DMS114 treated with DMSO at 0.1 percent for 48 hours (cell line): ENCODE measurements around the gene FPGS.
"Not testable (repeated sequence)": the region's sequence is repeated elsewhere in the genome, so short reads cannot be mapped to it uniquely, and the experiment has no call there.

Experiments used
- DNase-seq: peaks from one replicate; lab custom pipeline; 2025; ENCODE audit not compliant: unreplicated experiment; lab: John Stamatoyannopoulos, UW

The FPGS gene

DNA sequence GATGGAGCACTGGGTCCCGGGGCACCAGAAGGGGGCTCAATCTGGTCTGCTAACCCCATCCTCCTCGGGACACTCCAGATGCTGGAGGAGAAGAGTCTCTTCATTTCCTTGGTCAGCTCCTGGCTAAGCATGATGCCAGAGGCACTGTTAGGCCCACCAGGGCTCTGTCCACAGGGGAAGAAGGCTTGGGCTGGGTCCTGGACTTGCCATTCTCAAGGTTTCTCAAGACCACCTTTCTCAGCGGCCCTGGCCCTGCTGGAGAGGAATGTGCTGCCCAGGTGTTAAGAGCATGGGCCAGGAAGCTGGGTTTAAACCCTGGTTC lies 32.1 kb upstream of the FPGS start:
- DNase-seq, result no peak

DNA sequence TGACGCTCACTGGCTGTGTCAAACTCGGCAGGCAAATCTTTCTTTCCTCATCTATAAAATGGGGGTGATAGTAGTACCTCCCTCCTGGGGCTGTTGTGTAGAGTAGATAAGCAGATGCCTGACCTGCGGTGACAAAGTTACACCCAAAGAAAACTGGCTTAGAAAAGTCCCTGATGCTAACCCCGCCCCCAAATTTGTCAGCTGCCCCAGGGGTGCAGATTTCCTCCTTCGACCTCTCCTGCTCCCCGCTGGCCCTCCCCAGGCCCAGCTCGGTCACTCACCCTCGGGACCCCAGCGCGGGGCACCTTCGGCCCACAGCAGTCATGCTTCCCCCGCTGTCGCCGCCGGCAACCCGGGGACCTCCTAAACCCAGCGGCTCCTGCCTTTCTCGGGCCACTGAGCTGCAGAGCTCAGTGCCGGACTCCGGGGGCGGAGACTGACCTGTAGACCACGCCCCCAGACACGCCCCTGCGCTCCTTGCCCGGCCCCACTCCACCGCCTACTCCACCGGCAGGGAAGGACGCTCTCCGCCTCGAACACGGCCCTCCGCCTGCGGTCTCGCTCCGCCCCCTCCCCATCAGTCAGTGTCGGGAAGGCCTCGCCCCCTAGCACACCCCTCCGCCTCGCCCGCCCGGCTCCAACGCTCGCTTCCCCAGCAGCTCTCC lies 31.6 kb upstream of the FPGS start:
- peak; percentile 89 for DNase-seq

GRCh38 chr9:127771570-127772189 lies 31.0 kb upstream of the FPGS start:
- DNase-seq, result no peak

DNA sequence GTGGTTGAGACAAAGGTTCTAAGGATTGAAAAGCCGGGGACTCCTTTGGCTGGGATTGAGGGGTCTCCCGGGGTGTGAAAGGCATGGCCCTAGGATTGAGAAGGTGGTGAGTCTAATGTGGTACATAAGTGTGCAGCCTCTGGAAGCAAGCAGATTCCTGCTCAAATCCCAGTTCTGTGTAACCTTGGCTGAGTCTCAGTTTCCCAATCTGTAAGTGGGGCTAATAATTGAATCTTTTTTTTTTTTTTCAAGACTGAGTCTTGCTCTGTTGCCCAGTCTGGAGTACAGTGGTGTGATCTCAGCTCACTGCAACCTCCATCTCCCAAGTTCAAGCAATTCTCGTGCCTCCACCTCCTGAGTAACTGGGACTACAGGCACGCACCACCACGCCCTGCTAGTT lies 30.1 kb upstream of the FPGS start:
- no peak for DNase-seq

DNA sequence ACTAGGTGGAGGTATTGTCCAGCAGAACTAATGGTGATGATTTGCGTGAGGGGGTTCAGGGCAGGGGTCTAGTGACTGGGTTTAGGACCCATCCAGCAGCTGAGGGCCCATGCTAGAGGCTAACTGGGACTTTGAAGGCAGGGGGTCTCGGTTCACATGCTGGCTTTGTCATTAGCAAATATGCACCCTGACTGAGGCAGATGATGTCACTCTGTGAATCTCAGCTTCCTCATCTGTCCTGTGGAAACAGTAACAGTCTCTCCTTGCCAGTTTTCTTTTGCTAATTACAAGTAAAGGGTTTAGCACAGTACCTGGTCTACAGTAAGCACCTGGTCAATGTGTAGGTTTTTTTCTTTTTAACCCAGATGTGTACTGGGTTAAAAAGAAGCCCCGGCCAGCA lies 29.4 kb upstream of the FPGS start:
- DNase-seq, result no peak

DNA sequence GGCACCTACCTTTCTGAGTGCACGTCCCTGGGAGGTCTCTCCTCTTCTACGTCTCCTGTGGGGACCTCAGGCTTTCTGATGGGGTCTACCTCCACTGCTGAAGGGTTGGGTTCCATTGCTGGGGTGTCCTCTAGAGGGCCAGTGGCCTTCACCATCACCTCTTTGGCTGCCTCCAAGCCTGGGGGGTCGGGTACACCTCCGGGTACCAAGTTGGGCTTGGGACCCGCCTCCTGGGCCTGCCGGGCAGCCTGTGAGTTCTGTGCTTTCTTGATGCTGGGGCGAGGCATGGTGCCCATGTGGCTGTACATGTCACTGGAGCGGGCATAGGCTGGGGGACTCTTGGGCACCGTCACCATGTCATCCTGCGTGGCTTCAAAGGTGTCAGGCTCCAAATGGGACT lies 28.7 kb upstream of the FPGS start:
- DNase-seq, result no peak

GRCh38 chr9:127776195-127776923 lies 26.3 kb upstream of the FPGS start:
- no peak for DNase-seq

- DNase-seq, result no peak
Observed at GRCh38 chr9:127776924-127777289, 25.8 kb upstream of the FPGS start.

DNA sequence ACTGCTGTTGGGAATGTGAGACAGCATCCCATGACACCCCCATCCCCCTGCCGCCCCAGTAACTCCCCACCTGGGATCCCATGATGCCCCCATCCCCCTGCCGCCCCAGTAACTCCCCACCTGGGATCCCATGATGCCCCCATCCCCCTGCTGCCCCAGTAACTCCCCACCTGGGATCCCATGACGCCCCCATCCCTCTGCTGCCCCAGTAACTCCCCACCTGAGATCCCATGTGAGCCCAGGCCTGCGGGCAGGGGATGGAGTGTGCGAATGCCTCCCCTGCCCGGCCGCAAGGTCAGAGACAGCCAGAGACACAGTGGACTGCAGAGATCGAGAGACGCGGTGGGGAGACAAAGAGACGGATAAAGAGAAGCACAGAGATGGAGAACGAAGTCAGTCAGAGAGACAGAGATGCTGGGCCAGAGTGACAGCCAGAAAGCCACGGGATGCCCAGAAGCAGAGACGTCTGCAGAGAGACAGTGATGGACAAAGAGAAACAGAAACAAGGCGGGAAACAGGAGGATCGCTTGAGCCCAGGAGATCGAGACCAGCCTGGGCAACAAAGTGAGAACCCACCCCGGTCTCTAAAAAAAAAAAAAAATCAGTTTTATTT lies 25.2 kb upstream of the FPGS start:
- no peak for DNase-seq

DNA sequence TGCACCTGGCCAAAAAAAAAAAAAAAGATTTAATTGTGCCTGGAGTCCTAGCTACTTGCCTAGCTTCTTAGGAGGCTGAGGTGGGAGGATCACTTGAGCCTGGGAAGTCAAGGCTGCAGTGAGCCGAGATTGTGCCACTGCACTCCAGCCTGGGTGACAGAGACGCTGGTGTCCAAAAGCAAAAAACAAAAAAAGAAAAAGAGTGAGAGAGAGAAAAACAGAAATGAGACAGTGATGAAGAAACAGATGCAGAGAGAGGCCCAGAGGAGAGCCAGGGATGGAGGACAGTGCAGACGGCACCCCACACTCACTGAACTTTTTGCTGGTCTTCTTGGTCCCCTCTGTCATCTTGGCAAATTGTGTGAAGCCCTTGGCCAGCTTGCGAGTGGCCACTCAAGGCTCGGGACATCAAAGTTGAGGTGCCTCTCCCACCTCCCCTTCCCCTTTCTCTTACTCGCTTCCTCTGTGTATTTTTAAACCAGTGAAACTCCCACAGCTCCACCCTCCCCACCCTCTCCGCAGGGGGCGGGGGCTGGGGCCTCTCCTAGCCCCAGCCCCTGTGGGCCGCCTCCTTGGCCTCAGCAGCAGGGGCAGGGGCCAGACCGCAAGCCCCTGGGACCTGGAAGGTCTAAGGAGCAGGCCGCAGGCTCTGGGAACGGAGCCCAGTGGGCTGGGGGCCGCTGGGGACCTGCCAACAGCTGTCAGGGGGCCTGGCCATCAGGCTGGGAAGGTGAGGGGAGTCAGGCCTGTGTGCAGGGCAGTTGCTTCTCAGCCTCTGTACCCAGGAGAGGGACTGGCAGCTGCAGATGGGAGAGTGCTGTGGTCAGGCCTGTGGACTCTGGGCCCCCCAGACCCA lies 24.2 kb upstream of the FPGS start, which contains the start of gene SH2D3C:
Gene SH2D3C, minus strand, starts transcription at position 387 of the 856 bp plus-strand sequence. Its CDS starts 39 bp downstream, at position 348.
- no peak for DNase-seq

DNA sequence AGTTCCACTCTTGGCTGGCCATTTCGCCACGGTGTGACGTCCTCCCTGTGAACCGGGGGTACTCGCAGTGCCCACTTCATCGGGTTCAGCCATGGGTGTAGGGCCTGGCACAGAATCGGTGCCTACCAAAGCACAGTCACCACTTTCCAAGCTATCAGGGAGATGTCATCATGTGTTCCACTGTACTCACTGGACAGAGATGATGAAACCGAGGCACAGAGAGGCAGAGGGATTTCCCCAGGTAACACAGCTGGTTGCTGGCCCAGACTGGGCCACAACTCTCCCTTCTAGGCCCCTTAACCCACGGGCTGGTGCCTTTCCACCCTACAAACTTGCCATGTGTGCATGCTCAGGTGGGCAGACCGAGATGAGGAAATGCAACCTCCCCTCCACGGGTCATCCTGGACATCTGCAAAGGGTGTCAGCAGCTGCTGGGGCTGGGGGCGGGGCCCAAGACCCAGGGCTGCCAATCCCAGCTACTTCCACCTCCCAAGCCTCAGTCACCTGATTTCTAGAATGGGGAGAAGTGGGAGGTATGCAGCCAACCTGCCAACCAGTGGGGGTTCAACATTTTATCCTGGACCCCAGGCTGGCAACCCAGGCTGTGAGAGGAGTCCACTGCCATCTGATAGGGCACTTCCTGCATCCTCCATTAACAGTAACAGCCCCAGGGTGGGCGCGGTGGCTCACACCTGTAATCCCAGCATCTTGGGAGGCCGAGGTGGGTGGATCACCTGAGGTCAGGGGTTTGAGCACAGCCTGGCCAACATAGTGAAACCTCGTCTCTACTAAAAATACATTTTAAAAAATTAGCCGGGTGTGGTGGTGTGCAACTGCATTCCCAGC lies 23.3 kb upstream of the FPGS start:
- DNase-seq, result no peak

- DNase-seq, result no peak
Observed at GRCh38 chr9:127780126-127780885, 22.4 kb upstream of the FPGS start.

DNA sequence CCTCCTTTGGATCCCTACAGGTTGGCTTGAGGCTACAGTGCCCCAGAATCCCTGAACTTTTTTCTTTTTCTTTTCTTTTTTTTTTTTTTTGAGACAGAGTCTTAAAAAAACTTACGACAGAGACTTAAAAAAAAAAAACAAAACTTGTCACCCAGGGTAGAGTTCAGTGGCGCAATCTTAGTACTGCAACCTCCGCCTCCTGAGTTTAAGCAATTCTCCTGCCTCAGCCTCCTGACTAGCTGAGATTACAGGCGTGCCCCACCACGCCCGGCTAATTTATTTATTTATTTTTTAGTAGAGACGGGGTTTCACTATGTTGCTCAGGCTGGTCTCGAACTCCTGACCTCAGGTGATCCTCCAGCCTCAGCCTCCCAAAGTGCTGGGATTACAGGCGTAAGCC lies 21.8 kb upstream of the FPGS start:
- DNase-seq, result not testable (repeated sequence)

GRCh38 chr9:127781806-127782205 lies 20.9 kb upstream of the FPGS start:
- DNase-seq, result no peak

DNA sequence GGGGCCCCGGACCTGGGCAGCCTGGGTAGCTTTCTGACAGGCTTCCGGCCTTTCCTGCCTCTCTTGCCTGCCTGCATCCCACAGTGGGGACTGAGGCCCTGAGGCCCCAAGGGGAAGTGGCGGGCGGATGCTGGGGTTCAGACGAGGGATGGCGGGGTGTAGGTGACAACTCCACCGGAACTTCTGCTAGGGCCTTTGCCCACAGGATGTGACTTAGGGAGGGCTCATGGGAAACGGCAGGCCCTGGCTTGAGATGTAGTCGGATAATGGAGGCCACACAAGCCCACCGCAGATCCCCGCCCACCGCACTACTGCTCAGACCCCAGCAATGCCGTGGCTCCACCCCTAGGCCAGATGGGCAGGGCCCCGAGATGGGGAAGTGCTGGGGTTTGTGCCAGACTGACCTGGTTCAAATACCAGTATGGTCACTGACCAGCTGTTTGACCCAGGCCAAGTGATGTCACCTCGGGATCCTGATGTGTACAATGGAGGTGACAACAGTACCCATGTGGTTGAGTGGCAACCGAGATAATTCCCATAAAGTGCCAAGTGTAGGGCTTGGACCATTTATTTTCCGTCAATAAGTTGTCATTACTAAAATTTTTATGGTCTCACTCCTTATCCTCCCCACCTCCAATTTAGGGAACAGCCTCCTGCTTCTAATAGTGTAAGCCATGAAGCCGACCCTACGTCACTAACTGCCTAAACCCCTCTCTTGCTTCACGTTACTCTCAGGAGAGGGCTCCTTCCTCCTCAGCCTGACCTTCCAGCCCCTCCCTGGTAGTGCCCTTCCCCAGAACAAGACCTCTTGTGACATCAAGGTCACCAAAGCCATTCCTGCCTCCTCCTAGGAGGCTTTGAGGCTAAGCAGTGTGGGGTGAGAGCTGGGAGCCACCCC lies 19.3 kb upstream of the FPGS start:
- no peak for DNase-seq

DNA sequence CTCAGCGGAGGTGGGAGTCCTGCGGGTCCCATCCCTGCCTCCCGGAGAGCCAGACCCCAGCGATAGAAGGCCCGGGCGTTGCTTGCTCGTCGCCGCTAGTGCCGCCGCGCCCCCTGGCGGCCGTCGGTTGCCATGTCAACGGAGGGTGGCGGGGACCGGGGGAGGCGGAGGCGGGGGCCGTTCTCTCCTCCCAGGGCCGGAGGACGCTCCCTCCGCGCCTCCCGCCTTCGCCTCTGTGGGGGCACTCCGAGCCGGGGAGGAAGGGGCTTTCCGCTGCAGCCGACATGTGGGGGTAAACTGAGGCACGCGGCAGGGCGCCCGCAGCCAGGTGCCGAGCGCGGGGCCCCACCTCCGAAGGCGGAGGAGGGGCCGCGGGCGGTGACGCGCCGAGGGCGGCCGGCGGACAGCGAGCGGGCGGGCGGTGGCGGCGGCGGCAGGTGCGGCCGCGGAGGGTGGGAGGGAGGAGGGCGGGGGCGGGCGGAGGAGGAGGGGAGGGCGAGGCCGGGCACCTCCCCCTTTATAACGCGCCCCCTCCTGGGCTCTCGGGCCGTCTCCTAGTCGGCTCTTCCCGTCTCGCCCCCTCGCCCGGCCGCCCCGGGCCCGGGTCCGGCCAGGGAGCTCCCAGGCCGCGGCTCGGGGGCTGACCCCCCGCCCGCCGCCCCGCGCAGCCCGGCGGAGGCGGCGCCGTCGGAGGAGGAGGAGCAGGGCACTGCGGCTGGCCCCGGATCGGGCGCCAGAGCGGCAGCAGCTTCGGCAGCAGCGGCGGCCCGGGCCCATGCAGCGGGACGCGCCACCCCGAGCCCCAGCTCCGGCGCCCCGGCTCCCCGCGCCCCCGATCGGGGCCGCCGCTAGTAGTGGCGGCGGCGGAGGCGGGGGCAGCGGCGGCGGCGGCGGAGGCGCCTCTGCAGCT lies 17.4 kb upstream of the FPGS start:
- peak; percentile 49 for DNase-seq
